ENCODE data around the gene GNA15.
A peak's percentile ranks its signal among the peaks of the same experiment; 100 is the strongest.

The GNA15 gene

DNA sequence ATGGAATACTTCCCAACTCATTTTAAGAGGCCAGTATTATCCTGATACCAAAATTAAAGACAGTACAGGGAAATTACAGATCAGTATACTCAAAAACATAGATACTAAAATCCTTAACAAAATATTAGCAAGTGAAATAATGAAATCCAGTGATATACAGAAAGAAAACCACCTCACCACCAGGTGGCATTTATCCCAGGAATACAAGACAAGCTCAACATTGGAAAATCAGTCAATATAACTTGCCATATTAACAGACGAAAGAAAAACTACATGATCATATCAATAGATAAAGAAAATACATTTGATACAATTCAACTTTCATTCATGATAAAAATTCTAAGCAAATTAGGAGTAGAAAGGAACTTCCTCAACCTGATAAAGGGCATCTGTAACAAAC lies 6.7 kb upstream of the GNA15 start:
- in situ Hi-C loops (cut with HindIII; ENCODE audit: low sequenced_read_pairs) = no loop called here
- peak; percentile 73 for DNase-seq (ENCODE audit: low read depth, low spot score)
- TF ChIP-seq, protein P1, sequence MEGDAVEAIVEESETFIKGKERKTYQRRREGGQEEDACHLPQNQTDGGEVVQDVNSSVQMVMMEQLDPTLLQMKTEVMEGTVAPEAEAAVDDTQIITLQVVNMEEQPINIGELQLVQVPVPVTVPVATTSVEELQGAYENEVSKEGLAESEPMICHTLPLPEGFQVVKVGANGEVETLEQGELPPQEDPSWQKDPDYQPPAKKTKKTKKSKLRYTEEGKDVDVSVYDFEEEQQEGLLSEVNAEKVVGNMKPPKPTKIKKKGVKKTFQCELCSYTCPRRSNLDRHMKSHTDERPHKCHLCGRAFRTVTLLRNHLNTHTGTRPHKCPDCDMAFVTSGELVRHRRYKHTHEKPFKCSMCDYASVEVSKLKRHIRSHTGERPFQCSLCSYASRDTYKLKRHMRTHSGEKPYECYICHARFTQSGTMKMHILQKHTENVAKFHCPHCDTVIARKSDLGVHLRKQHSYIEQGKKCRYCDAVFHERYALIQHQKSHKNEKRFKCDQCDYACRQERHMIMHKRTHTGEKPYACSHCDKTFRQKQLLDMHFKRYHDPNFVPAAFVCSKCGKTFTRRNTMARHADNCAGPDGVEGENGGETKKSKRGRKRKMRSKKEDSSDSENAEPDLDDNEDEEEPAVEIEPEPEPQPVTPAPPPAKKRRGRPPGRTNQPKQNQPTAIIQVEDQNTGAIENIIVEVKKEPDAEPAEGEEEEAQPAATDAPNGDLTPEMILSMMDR (IDR thresholded peaks at IDR 0.05; ENCODE audit: low read depth, low read length) = peak; percentile 57
- H3K4me3 ChIP-seq (ENCODE audit: low read depth, low read length) = no peak overlapping the region

GRCh38 chr19:3131168-3131567 lies 4.7 kb upstream of the GNA15 start:
- DNase-seq (ENCODE audit: low read depth, low spot score) = no peak
- H3K4me3 ChIP-seq (ENCODE audit: low read depth, low read length) = no peak overlapping the region
- in situ Hi-C loops (cut with HindIII; ENCODE audit: low sequenced_read_pairs) = no loop called here
- TF ChIP-seq, protein P1 (IDR thresholded peaks at IDR 0.05; ENCODE audit: low read depth, low read length) = no peak

DNA sequence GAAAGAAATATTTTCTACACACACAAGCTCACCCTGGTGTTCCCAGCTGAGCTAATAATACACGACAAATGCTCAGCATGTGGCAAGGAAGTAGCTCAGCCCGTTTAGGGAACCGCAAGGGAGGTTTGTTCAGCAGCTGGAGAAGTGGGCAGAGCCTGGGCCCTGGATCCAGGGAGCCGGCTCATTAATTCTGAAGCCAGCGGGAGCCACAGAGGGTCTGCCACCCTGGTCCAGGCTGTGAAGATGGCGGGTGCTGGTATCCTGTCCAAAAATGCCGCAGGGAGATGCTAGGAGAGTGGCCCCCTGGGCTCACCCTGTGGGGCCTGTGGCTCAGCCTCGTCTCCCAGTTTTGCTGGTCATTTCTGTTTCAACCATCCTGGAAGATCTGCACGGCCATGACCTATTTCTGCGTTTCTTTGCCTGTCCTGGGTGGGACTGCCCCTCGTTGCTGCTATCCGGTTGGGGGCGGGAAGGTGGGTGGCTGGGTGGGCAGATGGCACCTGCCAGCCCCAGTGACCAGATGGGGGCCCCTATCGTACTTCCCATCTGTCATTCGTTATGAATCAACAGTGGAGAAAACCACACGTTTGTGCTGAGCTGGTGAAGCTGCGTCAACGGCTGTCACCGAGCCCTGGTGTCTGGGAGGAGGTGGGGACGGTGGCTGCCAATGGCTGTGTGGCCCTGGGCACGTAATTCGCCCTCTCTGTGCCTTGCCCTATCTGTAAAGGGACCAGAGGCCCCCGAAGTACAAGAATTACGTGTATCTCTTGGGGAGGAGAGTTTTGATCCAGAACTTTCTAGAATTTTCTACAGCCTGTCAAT lies 2.7 kb upstream of the GNA15 start:
- no peak overlapping the region for H3K4me3 ChIP-seq (ENCODE audit: low read depth, low read length)
- in situ Hi-C loops (cut with HindIII; ENCODE audit: low sequenced_read_pairs) = no loop called here
- DNase-seq (ENCODE audit: low read depth, low spot score) = peak; percentile 81
- TF ChIP-seq, protein P1 (IDR thresholded peaks at IDR 0.05; ENCODE audit: low read depth, low read length) = no peak

GRCh38 chr19:3133793-3134116 lies 2.1 kb upstream of the GNA15 start:
- DNase-seq (ENCODE audit: low read depth, low spot score) = no peak
- no peak overlapping the region for H3K4me3 ChIP-seq (ENCODE audit: low read depth, low read length)
- in situ Hi-C loops (cut with HindIII; ENCODE audit: low sequenced_read_pairs) = no loop called here
- TF ChIP-seq, protein P1 (IDR thresholded peaks at IDR 0.05; ENCODE audit: low read depth, low read length) = no peak

DNA sequence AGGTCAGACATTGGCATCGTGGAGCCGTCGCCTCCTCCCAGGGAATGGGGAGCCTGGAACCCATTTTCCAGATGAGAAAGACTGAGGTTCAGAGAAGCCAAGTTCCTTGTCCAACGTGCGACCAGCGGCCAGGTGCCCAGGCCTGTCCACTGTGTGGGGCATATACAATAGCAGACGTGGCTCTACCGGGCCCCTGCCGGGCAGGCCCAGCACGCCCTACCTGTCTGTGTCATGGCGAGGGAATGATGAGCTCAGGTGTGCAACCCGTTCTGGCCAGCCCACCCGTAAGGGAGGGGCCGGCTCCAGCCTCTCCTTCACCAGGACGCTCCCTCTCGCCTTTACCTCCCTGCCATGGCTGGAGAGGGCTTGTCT lies 837 bp downstream of the GNA15 start:
- in situ Hi-C loops (cut with HindIII; ENCODE audit: low sequenced_read_pairs) = no loop called here
- TF ChIP-seq, protein P1 (IDR thresholded peaks at IDR 0.05; ENCODE audit: low read depth, low read length) = no peak
- no peak overlapping the region for H3K4me3 ChIP-seq (ENCODE audit: low read depth, low read length)
- DNase-seq (ENCODE audit: low read depth, low spot score) = no peak

GRCh38 chr19:3137119-3137518 lies 1.3 kb downstream of the GNA15 start:
- no peak overlapping the region for H3K4me3 ChIP-seq (ENCODE audit: low read depth, low read length)
- in situ Hi-C loops (cut with HindIII; ENCODE audit: low sequenced_read_pairs) = no loop called here
- TF ChIP-seq, protein P1 (IDR thresholded peaks at IDR 0.05; ENCODE audit: low read depth, low read length) = no peak
- DNase-seq (ENCODE audit: low read depth, low spot score) = no peak
